ENCODE measurements around the gene PCK2. TPM values are rescaled to one million over a fixed set of nuclear protein-coding genes. Genes with fewer than 3 reads are reported as not detected.

Gene PCK2
- total and polyA plus RNA-seq, 2 of the 8 experiments (the other 6 are each of a cell fraction or from before 2014, with no cell fraction given) = 81.9 to 115 TPM

- Histone ChIP-seq H3K23ac (ENCODE audit: insufficient read length) (no peak overlapping the region), H2AK5ac (ENCODE audit: low read depth, low read length) (no peak overlapping the region), H4K91ac (replicated peaks; ENCODE audit: insufficient read length, low read length) (no peak overlapping the region), H3K23me2 (ENCODE audit: low read depth, low read length) (no peaks in the 10 kb centered on the region), H4K20me1 (replicated peaks in 1 of 2; ENCODE audit: control insufficient read depth in 1 of 2, insufficient read depth in 2 of 2, low read length in 2 of 2) (no peaks in the 10 kb centered on the region), H3K4me2 (ENCODE audit: insufficient read depth in 1 of 2, low read depth in 2 of 2, low read length in 2 of 2) (no peak overlapping the region), H3K27me3 (replicated peaks in 1 of 4; ENCODE audit: control insufficient read depth in 3 of 4, extremely low read depth in 1 of 4, insufficient read depth in 3 of 4, low read length in 3 of 4) (no peaks in the 10 kb centered on the region; a peak in 1 of 7 replicates), H2BK120ac (replicated peaks; ENCODE audit: low read depth, low read length) (no peak overlapping the region), H2BK5ac (ENCODE audit: low read depth, low read length) (no peak overlapping the region), H3K9me3 (ENCODE audit: insufficient read depth in 2 of 2, low read depth in 1 of 2, low read length in 1 of 2) (no peaks in the 10 kb centered on the region), H3K14ac (ENCODE audit: insufficient read length) (no peak overlapping the region), H2BK15ac (ENCODE audit: low read length) (no peak overlapping the region), H3K79me2 (ENCODE audit: control insufficient read depth in 1 of 2, insufficient read depth in 2 of 2, low read length in 2 of 2) (no peaks in the 10 kb centered on the region), H3K18ac (ENCODE audit: extremely low read depth, low read length) (no peak overlapping the region), H3K56ac (replicated peaks; ENCODE audit: insufficient read length, low read depth, low read length) (no peak overlapping the region), H2AFZ (ENCODE audit: low read length) (no peak overlapping the region), H3K4ac (replicated peaks; ENCODE audit: insufficient read length, low read depth, low read length) (no peak overlapping the region), H3K36me3 (ENCODE audit: control insufficient read depth in 2 of 4, insufficient read depth in 4 of 4, low read length in 3 of 4) (no peaks in the 10 kb centered on the region), H4K5ac (ENCODE audit: insufficient read length, low read depth, low read length) (no peak overlapping the region), H4K8ac (ENCODE audit: extremely low read depth, insufficient read depth, low read length) (peak overlapping the region; percentile 35; the same call in 1 of the 2 replicates), H3K4me1 (replicated peaks in 1 of 4; ENCODE audit: control insufficient read depth in 3 of 4, insufficient read depth in 4 of 4, low read length in 3 of 4) (no peaks in the 10 kb centered on the region), H2BK12ac (ENCODE audit: low read depth, low read length) (no peak overlapping the region), H3K9ac (replicated peaks in 1 of 4; ENCODE audit: extremely low read depth in 1 of 4, low read depth in 3 of 4, low read length in 3 of 4) (no peak overlapping the region), H3K4me3 (ENCODE audit: extremely low read depth in 1 of 4, insufficient read depth in 2 of 4, low read depth in 3 of 4, low read length in 4 of 4) (no peak overlapping the region), H3K79me1 (ENCODE audit: low read depth, low read length) (no peaks in the 10 kb centered on the region), H2BK20ac (ENCODE audit: low read length) (no peak overlapping the region), H3K27ac (ENCODE audit: low read depth, low read length) (no peak overlapping the region)
- ChIA-PET POLR2A (ENCODE audit: partially characterized antibody) (interaction anchor here (1.0 to 27.2 kb wide), 6 partner anchors 12 to 93 kb away, joined by 4 to 626 read pairs (median 11); partner anchors contain the start of genes CARMIL3, IRF9 and PCK2), CTCF (ENCODE audit: partially characterized antibody) (interaction anchor here (1.0 to 23.8 kb wide), 9 partner anchors 8 to 116 kb away, joined by 3 to 316 read pairs (median 4); partner anchors contain the start of genes CARMIL3, DHRS4 and PCK2)
- 84% methylated on average over 9 of the region's 10 CpGs; no CpG with 5 or more reads in 1 of the 2 experiments for WGBS, 2 experiments (ENCODE audit: extremely low coverage in 1 of 2, insufficient coverage in 1 of 2, insufficient read length in 1 of 2, insufficient replicate concordance in 2 of 2, low coverage in 1 of 2, low lambda C conversion rate in 2 of 2, missing lambda C conversion rate in 1 of 2)
- FAIRE-seq (no peak), DNase-seq (ENCODE audit: low read depth in 1 of 2, low spot score in 2 of 2) (no peak)
These were observed 25.2 kb upstream of the PCK2 start for GRCh38 chr14:24068711-24069410.

Data from H1 (cell line).